Measurements from ENCODE around the gene PTPRT.
"Not testable (repeated sequence)": the region's sequence is repeated elsewhere in the genome, so short reads cannot be mapped to it uniquely, and the experiment has no call there.

The PTPRT gene

DNA sequence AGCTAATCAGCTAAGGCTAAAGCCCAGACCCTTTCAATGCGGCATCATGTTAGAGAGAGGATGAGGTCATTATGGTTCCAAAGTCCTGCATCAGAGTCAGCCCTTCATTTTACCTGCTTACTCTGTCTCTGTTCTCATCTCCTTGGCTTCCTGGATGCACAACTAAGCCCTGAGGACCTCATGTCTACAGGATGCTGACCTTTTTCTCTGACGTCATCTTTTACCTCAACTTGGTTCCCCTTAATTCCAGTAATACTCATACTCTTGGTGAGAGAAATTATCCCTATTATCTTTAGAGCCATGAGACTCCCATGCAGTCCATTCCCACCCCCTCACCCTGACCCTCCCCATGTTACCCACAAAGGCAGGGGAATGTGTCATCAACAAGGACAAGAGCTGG, 935.0 kb downstream of the PTPRT start:
- no peaks in the 10 kb centered on the region for H3K27me3 ChIP-seq (ENCODE audit: control insufficient read depth in 5 of 5, insufficient read depth in 4 of 5, low read length in 5 of 5)
- H3K4me1 ChIP-seq (ENCODE audit: control insufficient read depth in 5 of 5, insufficient read depth in 5 of 5, low read length in 5 of 5) = no peaks in the 10 kb centered on the region
- no peaks in the 10 kb centered on the region for H3K36me3 ChIP-seq (ENCODE audit: control insufficient read depth in 5 of 5, insufficient read depth in 5 of 5, low read length in 5 of 5)
- no peak overlapping the region for H3K27ac ChIP-seq (ENCODE audit: low read depth, low read length)
- no peak overlapping the region for H3K9ac ChIP-seq (ENCODE audit: low read length in 5 of 5)
- H3K9me3 ChIP-seq (ENCODE audit: control insufficient read depth in 5 of 5, low read length in 5 of 5) = no peaks in the 10 kb centered on the region
- H3K4me3 ChIP-seq (ENCODE audit: low read depth in 1 of 5, low read length in 5 of 5) = no peak overlapping the region

DNA sequence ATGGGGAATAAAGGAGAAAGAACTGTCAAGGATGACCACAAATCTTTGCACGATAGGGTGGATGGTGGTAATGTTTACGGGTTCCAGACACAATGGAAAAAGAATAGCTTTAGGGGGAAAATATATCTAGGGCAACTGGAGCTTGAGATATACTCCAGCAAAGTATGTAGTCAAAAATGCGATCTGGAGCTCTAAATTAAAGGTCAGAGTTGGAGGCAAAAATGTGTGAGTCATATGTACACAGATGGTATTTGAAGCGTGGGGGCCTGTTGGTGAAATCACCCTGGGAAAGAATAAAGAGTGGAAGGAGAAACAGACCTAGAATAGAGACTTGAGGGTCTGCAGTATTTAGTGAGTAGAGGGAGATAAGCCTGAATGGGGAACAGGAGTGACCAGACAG, 937.6 kb downstream of the PTPRT start:
- H3K27me3 ChIP-seq (ENCODE audit: control insufficient read depth in 5 of 5, insufficient read depth in 4 of 5, low read length in 5 of 5) = no peaks in the 10 kb centered on the region
- no peak overlapping the region for H3K4me3 ChIP-seq (ENCODE audit: low read depth in 1 of 5, low read length in 5 of 5)
- no peaks in the 10 kb centered on the region for H3K36me3 ChIP-seq (ENCODE audit: control insufficient read depth in 5 of 5, insufficient read depth in 5 of 5, low read length in 5 of 5)
- H3K4me1 ChIP-seq (ENCODE audit: control insufficient read depth in 5 of 5, insufficient read depth in 5 of 5, low read length in 5 of 5) = no peaks in the 10 kb centered on the region
- H3K9me3 ChIP-seq (ENCODE audit: control insufficient read depth in 5 of 5, low read length in 5 of 5) = no peaks in the 10 kb centered on the region
- no peak overlapping the region for H3K27ac ChIP-seq (ENCODE audit: low read depth, low read length)
- no peak overlapping the region for H3K9ac ChIP-seq (ENCODE audit: low read length in 5 of 5)

DNA sequence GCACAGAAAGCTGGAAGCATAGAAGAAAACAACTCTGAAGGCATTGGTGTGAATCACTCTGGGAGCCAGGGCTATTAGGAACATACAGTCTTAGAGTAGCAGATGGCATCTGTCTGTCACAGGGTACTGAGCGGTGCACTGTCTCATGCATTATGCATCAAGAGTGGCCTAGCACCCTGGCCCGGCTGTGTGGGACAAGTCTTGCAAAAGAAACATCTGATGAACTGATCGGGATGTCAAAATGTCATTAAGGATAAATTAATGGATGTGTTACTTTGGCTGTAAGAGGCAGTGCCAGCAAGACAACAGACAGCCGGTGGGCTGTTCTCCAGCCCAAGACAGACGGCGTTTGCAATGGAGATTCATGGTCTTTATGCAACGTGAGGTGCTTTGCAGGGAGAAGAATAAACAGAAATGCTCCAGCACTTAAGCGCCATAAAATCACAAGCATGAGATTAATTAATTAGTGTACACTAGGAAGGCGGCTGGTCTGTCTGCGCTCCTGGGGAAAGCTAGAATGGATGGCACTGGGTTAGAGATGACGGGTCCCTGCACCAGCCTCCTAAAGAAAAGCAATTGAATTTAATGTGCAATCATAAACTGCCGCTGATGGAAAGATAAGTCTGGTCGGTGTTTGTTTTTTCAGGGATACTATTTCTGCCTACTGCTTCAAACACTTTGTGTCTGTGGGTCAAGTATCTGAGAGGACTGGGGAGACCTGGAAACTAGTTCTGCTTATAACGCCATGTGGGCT, 970.9 kb downstream of the PTPRT start:
- H3K27ac ChIP-seq (ENCODE audit: low read depth, low read length) = no peak overlapping the region
- no peaks in the 10 kb centered on the region for H3K4me1 ChIP-seq (ENCODE audit: control insufficient read depth in 5 of 5, insufficient read depth in 5 of 5, low read length in 5 of 5)
- H3K9ac ChIP-seq (ENCODE audit: low read length in 5 of 5) = no peak overlapping the region
- no peaks in the 10 kb centered on the region for H3K9me3 ChIP-seq (ENCODE audit: control insufficient read depth in 5 of 5, low read length in 5 of 5)
- no peaks in the 10 kb centered on the region for H3K36me3 ChIP-seq (ENCODE audit: control insufficient read depth in 5 of 5, insufficient read depth in 5 of 5, low read length in 5 of 5)
- H3K27me3 ChIP-seq (ENCODE audit: control insufficient read depth in 5 of 5, insufficient read depth in 4 of 5, low read length in 5 of 5) = no peaks in the 10 kb centered on the region
- H3K4me3 ChIP-seq (ENCODE audit: low read depth in 1 of 5, low read length in 5 of 5) = no peak overlapping the region

DNA sequence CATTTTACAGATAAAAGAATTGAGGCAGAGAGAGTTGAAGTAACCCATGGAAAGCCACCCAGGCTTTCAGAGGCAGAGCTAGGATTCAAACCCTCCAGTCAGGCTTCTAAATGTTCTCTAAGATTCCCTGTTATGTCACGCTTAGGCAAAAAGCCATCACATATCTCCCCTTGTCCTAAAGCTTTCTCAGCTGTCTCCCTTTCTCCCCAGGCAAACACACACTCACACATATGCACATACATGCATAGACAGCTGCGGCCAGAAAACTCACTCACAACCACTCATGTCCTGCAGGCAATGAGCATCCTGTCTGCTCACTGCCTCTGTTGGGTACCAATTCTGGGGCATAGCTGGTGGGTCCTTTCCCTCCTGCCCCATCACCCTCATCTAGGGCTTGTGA, 975.6 kb downstream of the PTPRT start:
- Histone ChIP-seq H3K27ac (ENCODE audit: low read depth, low read length) (no peak overlapping the region), H3K4me1 (ENCODE audit: control insufficient read depth in 5 of 5, insufficient read depth in 5 of 5, low read length in 5 of 5) (no peaks in the 10 kb centered on the region), H3K36me3 (ENCODE audit: control insufficient read depth in 5 of 5, insufficient read depth in 5 of 5, low read length in 5 of 5) (no peaks in the 10 kb centered on the region), H3K9ac (ENCODE audit: low read length in 5 of 5) (no peak overlapping the region), H3K4me3 (ENCODE audit: low read depth in 1 of 5, low read length in 5 of 5) (no peak overlapping the region), H3K9me3 (ENCODE audit: control insufficient read depth in 5 of 5, low read length in 5 of 5) (no peaks in the 10 kb centered on the region), H3K27me3 (ENCODE audit: control insufficient read depth in 5 of 5, insufficient read depth in 4 of 5, low read length in 5 of 5) (no peaks in the 10 kb centered on the region)

DNA sequence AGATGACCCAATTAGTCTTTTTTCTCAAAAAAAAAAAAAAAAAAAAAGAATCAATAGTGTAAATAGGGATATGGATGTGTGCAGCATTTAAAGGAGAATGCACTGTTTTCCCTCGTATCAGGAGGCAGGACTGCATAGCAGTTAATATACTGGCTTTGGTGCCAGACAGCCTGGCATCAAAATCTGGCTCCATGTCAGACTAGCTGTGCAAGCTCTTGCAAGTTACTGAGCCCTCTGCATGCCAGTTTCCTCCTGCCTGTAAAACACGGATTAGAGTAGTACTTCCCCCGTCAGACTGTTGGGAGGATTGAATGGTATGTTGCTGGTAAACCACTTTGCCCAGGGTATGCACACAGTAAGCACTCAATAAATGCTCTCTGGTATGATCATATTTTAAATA, 977.3 kb downstream of the PTPRT start:
- Histone ChIP-seq H3K9me3 (ENCODE audit: control insufficient read depth in 5 of 5, low read length in 5 of 5) (no peaks in the 10 kb centered on the region), H3K27me3 (ENCODE audit: control insufficient read depth in 5 of 5, insufficient read depth in 4 of 5, low read length in 5 of 5) (no peaks in the 10 kb centered on the region), H3K36me3 (ENCODE audit: control insufficient read depth in 5 of 5, insufficient read depth in 5 of 5, low read length in 5 of 5) (no peaks in the 10 kb centered on the region), H3K9ac (ENCODE audit: low read length in 5 of 5) (no peak overlapping the region), H3K4me1 (ENCODE audit: control insufficient read depth in 5 of 5, insufficient read depth in 5 of 5, low read length in 5 of 5) (no peaks in the 10 kb centered on the region), H3K27ac (ENCODE audit: low read depth, low read length) (no peak overlapping the region), H3K4me3 (ENCODE audit: low read depth in 1 of 5, low read length in 5 of 5) (no peak overlapping the region)

DNA sequence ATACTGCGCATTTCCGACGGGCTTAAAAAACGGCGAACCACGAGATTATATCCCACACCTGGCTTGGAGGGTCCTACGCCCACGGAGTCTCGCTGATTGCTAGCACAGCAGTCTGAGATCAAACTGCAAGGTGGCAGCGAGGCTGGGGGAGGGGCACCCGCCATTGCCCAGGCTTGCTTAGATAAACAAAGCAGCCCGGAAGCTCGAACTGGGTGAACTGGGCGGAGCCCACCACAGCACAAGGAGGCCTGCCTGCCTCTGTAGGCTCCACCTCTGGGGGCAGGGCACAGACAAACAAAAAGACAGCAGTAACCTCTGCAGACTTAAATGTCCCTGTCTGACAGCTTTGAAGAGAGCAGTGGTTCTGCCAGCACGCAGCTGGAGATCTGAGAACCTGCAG, 983.1 kb downstream of the PTPRT start:
- H3K36me3 ChIP-seq (ENCODE audit: control insufficient read depth in 5 of 5, insufficient read depth in 5 of 5, low read length in 5 of 5); H3K9me3 ChIP-seq (ENCODE audit: control insufficient read depth in 5 of 5, low read length in 5 of 5); H3K9ac ChIP-seq (ENCODE audit: low read length in 5 of 5); H3K4me3 ChIP-seq (ENCODE audit: low read depth in 1 of 5, low read length in 5 of 5); H3K4me1 ChIP-seq (ENCODE audit: control insufficient read depth in 5 of 5, insufficient read depth in 5 of 5, low read length in 5 of 5); H3K27me3 ChIP-seq (ENCODE audit: control insufficient read depth in 5 of 5, insufficient read depth in 4 of 5, low read length in 5 of 5); H3K27ac ChIP-seq (ENCODE audit: low read depth, low read length): not testable (repeated sequence)

DNA sequence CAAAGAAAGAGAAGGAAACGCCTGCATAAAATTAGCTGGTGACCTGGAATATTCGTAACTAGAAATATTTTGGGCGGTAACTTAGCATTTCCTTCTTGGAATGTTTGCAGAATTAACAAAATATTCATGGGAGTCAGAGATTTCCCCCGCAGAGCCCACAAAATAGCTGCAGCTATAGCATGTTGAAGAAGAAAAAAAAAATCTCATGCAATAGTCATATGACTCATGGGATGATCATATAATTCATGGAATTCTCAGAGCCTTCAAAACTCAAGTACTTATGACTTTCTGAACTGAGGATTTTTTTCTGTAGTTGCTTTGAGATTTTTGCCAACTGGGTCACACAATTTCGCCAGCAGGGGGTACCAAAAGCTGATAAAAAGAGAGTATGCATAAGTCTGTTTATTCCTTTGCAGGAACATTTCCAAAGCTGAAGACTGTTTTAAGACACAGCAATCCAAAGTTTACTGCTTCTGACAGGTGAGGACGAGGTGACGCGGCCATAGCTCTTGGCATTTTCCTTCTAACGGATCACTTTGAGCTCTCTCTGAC, 985.5 kb downstream of the PTPRT start:
- no peak overlapping the region for H3K27ac ChIP-seq (ENCODE audit: low read depth, low read length)
- peaks cover 0 to under 1% (median 0%) of the 10 kb centered on the region in 5 donors for H3K27me3 ChIP-seq (ENCODE audit: control insufficient read depth in 5 of 5, insufficient read depth in 4 of 5, low read length in 5 of 5)
- no peak overlapping the region for H3K4me3 ChIP-seq (ENCODE audit: low read depth in 1 of 5, low read length in 5 of 5)
- peaks cover 0 to 2% (median 0%) of the 10 kb centered on the region in 5 donors for H3K4me1 ChIP-seq (ENCODE audit: control insufficient read depth in 5 of 5, insufficient read depth in 5 of 5, low read length in 5 of 5)
- no peaks in the 10 kb centered on the region for H3K36me3 ChIP-seq (ENCODE audit: control insufficient read depth in 5 of 5, insufficient read depth in 5 of 5, low read length in 5 of 5)
- H3K9me3 ChIP-seq (ENCODE audit: control insufficient read depth in 5 of 5, low read length in 5 of 5) = no peaks in the 10 kb centered on the region
- H3K9ac ChIP-seq (ENCODE audit: low read length in 5 of 5) = no peak overlapping the region

DNA sequence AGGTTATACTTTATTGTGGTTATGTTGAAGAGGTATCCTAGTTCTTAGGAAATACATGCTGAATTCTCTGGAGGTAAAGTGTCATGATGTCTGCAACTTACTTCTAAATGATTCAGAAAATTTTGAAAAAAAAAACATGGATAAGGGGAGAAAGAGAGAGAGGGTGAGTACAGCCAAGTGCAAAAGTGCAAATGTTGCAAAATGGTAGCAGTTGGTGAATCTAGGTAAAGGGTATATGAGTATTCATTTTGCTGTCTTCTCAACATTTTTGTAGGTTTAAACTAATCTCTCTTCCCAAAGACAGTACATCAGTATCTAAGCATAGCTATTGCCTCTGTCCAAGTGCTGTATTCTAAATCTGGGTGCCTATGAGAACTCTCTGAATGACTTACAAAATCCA, 992.1 kb downstream of the PTPRT start:
- H3K27me3 ChIP-seq (ENCODE audit: control insufficient read depth in 5 of 5, insufficient read depth in 4 of 5, low read length in 5 of 5) = peaks cover 0 to 3% (median 3%) of the 10 kb centered on the region in 5 donors

DNA sequence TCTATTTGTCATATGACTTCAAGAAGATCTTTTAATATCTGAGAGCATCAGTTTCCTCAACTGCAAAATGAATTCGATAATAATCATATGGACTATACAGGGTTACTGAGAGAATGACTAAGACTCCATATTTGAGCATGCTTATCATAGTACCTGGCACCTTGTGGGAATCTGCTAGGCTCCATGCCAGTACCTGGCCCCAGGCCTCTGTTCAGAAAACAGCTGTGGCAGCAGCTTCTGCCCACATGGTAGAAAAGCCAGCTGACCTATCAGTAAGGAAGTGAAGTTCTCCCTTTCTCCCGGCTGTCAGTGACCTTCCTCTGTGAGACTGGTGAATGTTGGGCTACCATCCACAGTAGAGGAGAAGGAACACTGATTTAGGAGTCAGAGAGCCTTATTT, 996.6 kb downstream of the PTPRT start:
- H3K4me1 ChIP-seq (ENCODE audit: control insufficient read depth in 5 of 5, insufficient read depth in 5 of 5, low read length in 5 of 5) = no peaks in the 10 kb centered on the region
- H3K27me3 ChIP-seq (ENCODE audit: control insufficient read depth in 5 of 5, insufficient read depth in 4 of 5, low read length in 5 of 5) = peaks cover 0 to 3% (median 0%) of the 10 kb centered on the region in 5 donors
- H3K4me3 ChIP-seq (ENCODE audit: low read depth in 1 of 5, low read length in 5 of 5) = no peak overlapping the region
- H3K36me3 ChIP-seq (ENCODE audit: control insufficient read depth in 5 of 5, insufficient read depth in 5 of 5, low read length in 5 of 5) = no peaks in the 10 kb centered on the region
- H3K27ac ChIP-seq (ENCODE audit: low read depth, low read length) = no peak overlapping the region
- no peak overlapping the region for H3K9ac ChIP-seq (ENCODE audit: low read length in 5 of 5)
- no peaks in the 10 kb centered on the region for H3K9me3 ChIP-seq (ENCODE audit: control insufficient read depth in 5 of 5, low read length in 5 of 5)

More for the DNA sequence above, 992.1 kb downstream of the PTPRT start:
- no peak overlapping the region for H3K9ac ChIP-seq (ENCODE audit: low read length in 5 of 5)
- H3K27ac ChIP-seq (ENCODE audit: low read depth, low read length) = no peak overlapping the region
- no peak overlapping the region for H3K4me3 ChIP-seq (ENCODE audit: low read depth in 1 of 5, low read length in 5 of 5)
- H3K36me3 ChIP-seq (ENCODE audit: control insufficient read depth in 5 of 5, insufficient read depth in 5 of 5, low read length in 5 of 5) = no peaks in the 10 kb centered on the region
- H3K9me3 ChIP-seq (ENCODE audit: control insufficient read depth in 5 of 5, low read length in 5 of 5) = no peaks in the 10 kb centered on the region
- no peaks in the 10 kb centered on the region for H3K4me1 ChIP-seq (ENCODE audit: control insufficient read depth in 5 of 5, insufficient read depth in 5 of 5, low read length in 5 of 5)

DNA sequence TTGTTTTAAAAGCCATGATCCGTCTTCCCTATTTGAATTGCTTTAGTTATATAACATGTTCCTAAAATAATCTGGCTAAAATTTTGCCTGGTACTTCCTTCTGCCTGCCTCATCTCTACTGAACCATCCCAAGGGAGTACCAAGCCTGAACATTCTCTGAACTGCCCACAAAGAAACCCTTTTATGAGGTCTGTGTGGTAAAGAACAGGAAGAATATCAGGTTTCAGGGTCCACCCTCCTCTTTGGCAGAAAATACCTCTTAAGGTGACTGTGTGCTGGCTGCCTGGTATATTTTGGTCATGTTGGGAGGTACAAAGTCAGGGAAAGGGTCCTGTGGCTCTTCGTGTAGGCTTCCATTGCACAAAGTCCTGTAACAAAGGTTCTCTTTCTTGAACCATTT, 997.4 kb downstream of the PTPRT start:
- Histone ChIP-seq H3K36me3 (ENCODE audit: control insufficient read depth in 5 of 5, insufficient read depth in 5 of 5, low read length in 5 of 5) (no peaks in the 10 kb centered on the region), H3K4me1 (ENCODE audit: control insufficient read depth in 5 of 5, insufficient read depth in 5 of 5, low read length in 5 of 5) (no peaks in the 10 kb centered on the region), H3K4me3 (ENCODE audit: low read depth in 1 of 5, low read length in 5 of 5) (no peak overlapping the region), H3K9me3 (ENCODE audit: control insufficient read depth in 5 of 5, low read length in 5 of 5) (no peaks in the 10 kb centered on the region), H3K9ac (ENCODE audit: low read length in 5 of 5) (no peak overlapping the region), H3K27ac (ENCODE audit: low read depth, low read length) (no peak overlapping the region), H3K27me3 (ENCODE audit: control insufficient read depth in 5 of 5, insufficient read depth in 4 of 5, low read length in 5 of 5) (peaks cover 0 to 3% (median 0%) of the 10 kb centered on the region in 5 donors)
